ENCODE results near the gene SHF. TPM values are rescaled to one million over a fixed set of nuclear protein-coding genes. Genes with fewer than 3 reads are reported as not detected.

The SHF gene
- total and polyA plus RNA-seq, 2 donors (not counting 3 experiments of a cell fraction or from before 2014, with no cell fraction given), result 2.8 to 5.2 TPM

GRCh38 chr15:45149060-45149459, 38.7 kb downstream of the SHF start:
- BruUV-seq (replicated peaks), result no TSS peak
- H3K4me1 ChIP-seq (ENCODE audit: control insufficient read depth, extremely low read depth, insufficient read depth, low read length), result no peaks in the 10 kb centered on the region
- no peaks in the 10 kb centered on the region for H4K20me1 ChIP-seq (replicated peaks; ENCODE audit: control insufficient read depth, extremely low read depth, insufficient read depth, low read length)
- H3K27me3 ChIP-seq (ENCODE audit: control insufficient read depth in 2 of 2, insufficient read depth in 2 of 2, low read length in 2 of 2), result no peaks in the 10 kb centered on the region
- TF ChIP-seq POLR2AphosphoS5 (IDR thresholded peaks at IDR 0.05; ENCODE audit: insufficient read depth, low read depth, low read length) (no peak), CTCF (IDR thresholded peaks at IDR 0.05; ENCODE audit: extremely low read depth in 1 of 2, insufficient read depth in 1 of 2, low read depth in 1 of 2, low read length in 2 of 2) (no peak), MAX (IDR thresholded peaks at IDR 0.05; ENCODE audit: insufficient read depth, insufficient read length) (no peak), FOS (IDR thresholded peaks at IDR 0.05; ENCODE audit: borderline replicate concordance, insufficient read depth, low read length) (no peak), GATA2 (IDR thresholded peaks at IDR 0.05; ENCODE audit: insufficient read depth, insufficient read length, low read depth, low read length) (no peak), MYC (IDR thresholded peaks at IDR 0.05; ENCODE audit: low read depth, low read length) (no peak), JUN (IDR thresholded peaks at IDR 0.05; ENCODE audit: borderline replicate concordance, insufficient read depth, insufficient read length, low read depth) (no peak), POLR2A (IDR thresholded peaks at IDR 0.05; ENCODE audit: low read depth, low read length) (no peak), EZH2 (IDR thresholded peaks at IDR 0.05; ENCODE audit: borderline replicate concordance, low read depth, low read length, severe bottlenecking) (no peak)
- H3K4me3 ChIP-seq (replicated peaks in 1 of 3; ENCODE audit: insufficient read depth in 1 of 3, low read depth in 1 of 3, low read length in 3 of 3), result no peak overlapping the region
- intact Hi-C loops (cut with micrococcal nuclease), result no loop called here
- H3K9ac ChIP-seq (replicated peaks; ENCODE audit: extremely low read depth, insufficient read depth, low read length), result no peak overlapping the region
- no peaks in the 10 kb centered on the region for H3K79me2 ChIP-seq (ENCODE audit: control insufficient read depth, insufficient read depth, low read length)
- H3K9me3 ChIP-seq (replicated peaks; ENCODE audit: control insufficient read depth, insufficient read depth, low read length), result no peaks in the 10 kb centered on the region
- no peaks in the 10 kb centered on the region for H3K9me1 ChIP-seq (replicated peaks; ENCODE audit: control insufficient read depth, extremely low read depth, insufficient read depth, low read length)
- no peaks in the 10 kb centered on the region for H3K36me3 ChIP-seq (ENCODE audit: control insufficient read depth in 2 of 2, extremely low read depth in 1 of 2, insufficient read depth in 2 of 2, low read length in 2 of 2)
- no peak for FAIRE-seq
- H2AFZ ChIP-seq (ENCODE audit: low read depth, low read length), result no peak overlapping the region
- H3K27ac ChIP-seq (ENCODE audit: insufficient read depth, low read depth, low read length), result no peak overlapping the region
- DNase-seq (ENCODE audit: low read depth, low spot score), result no peak
- dilution Hi-C loops (cut with MboI; ENCODE audit: extremely low pct_ligation_motif_present, low sequenced_read_pairs), result no loop called here
- ChIA-PET POLR2A (no interaction called here), CTCF (interaction anchor here (1.0 to 1.8 kb wide), 3 partner anchors 14 to 255 kb away, joined by 3 to 8 read pairs (median 6); no protein-coding TSS in a partner anchor)
- H3K4me2 ChIP-seq (ENCODE audit: insufficient read depth, low read length), result no peak overlapping the region

Measured in endothelial cell of umbilical vein (primary cell).